Keratinocyte (primary cell): ENCODE results near the gene ST6GAL1. TPM values are rescaled to one million over a fixed set of nuclear protein-coding genes. Genes with fewer than 3 reads are reported as not detected.

ENCODE experiments used
- DNase-seq: peaks from one replicate; pipeline ENCODE4 v3.0.0-alpha.2; 2011; ENCODE audit warnings: low read depth, missing footprints, low spot score
- FAIRE-seq: peaks from 2 replicates; lab custom pipeline; 2011; peaks lifted over from hg19 to GRCh38; lab: Jason Lieb, UNC
- H2AFZ ChIP-seq: 2 replicates; pipeline ENCODE4 v1.6.0; 2012; ENCODE audit warnings: low read length, control low read depth, inconsistent platforms; ENCODE audit not compliant: control insufficient read depth
- H3K27ac ChIP-seq: 2 replicates; pipeline ENCODE4 v1.5.1; 2011; ENCODE audit warnings: low read length; ENCODE audit not compliant: control insufficient read depth, insufficient read depth
- H3K27me3 ChIP-seq: 3 replicates; pipeline ENCODE4 v1.6.0; 2011; ENCODE audit warnings: low read length; ENCODE audit not compliant: control insufficient read depth, insufficient read depth; ENCODE audit errors: extremely low read depth
- H3K36me3 ChIP-seq, 2 experiments: 2 replicates in 1 of 2; 3 replicates in 1 of 2; pipeline ENCODE4 v1.5.1; 2011; ENCODE audit warnings: low read length in 2 of 2, mild to moderate bottlenecking in 1 of 2; ENCODE audit not compliant: control insufficient read depth in 2 of 2, insufficient read depth in 2 of 2; ENCODE audit errors: extremely low read depth in 1 of 2
- H3K4me1 ChIP-seq: 3 replicates; pipeline ENCODE4 v1.5.1; 2011; ENCODE audit warnings: low read length; ENCODE audit not compliant: control insufficient read depth, insufficient read depth; ENCODE audit errors: extremely low read depth
- H3K4me2 ChIP-seq: 3 replicates; pipeline ENCODE4 v1.6.0; 2011; ENCODE audit warnings: low read depth, low read length; ENCODE audit not compliant: control insufficient read depth, insufficient read depth; ENCODE audit errors: extremely low read depth
- H3K4me3 ChIP-seq, 3 experiments: fragments of 200-600 bp in 1 of 3; sonication (generic) in 1 of 3; 2 replicates in 2 of 3; 3 replicates in 1 of 3; pipeline ENCODE4 v1.5.1; 2011 to 2016; ENCODE audit warnings: low read length in 3 of 3, mild to moderate bottlenecking in 3 of 3, control low read depth in 2 of 3, inconsistent platforms in 1 of 3, low read depth in 1 of 3, mixed read lengths in 1 of 3, mixed run types in 1 of 3, moderate library complexity in 1 of 3; ENCODE audit not compliant: control insufficient read depth in 2 of 3, insufficient read depth in 2 of 3; ENCODE audit errors: extremely low read depth in 1 of 3
- H3K79me2 ChIP-seq: 2 replicates; pipeline ENCODE4 v1.6.0; 2012; ENCODE audit warnings: low read length; ENCODE audit not compliant: control insufficient read depth, insufficient read depth
- H3K9ac ChIP-seq: 3 replicates; pipeline ENCODE4 v1.6.0; 2011; ENCODE audit warnings: low read length; ENCODE audit not compliant: control insufficient read depth, insufficient read depth; ENCODE audit errors: extremely low read depth
- H3K9me1 ChIP-seq: 3 replicates; pipeline ENCODE4 v1.6.0; 2011; ENCODE audit warnings: low read length; ENCODE audit not compliant: control insufficient read depth, insufficient read depth; ENCODE audit errors: extremely low read depth
- H3K9me3 ChIP-seq: 2 replicates; pipeline ENCODE4 v1.5.1; 2012; ENCODE audit warnings: low read depth, low read length; ENCODE audit not compliant: control insufficient read depth
- H4K20me1 ChIP-seq: 3 replicates; pipeline ENCODE4 v1.6.0; 2011; ENCODE audit warnings: low read length; ENCODE audit not compliant: control insufficient read depth, insufficient read depth; ENCODE audit errors: extremely low read depth
- CTCF ChIP-seq, 3 experiments: IDR thresholded peaks in 1 of 3; conservative IDR thresholded peaks in 1 of 3; optimal IDR thresholded peaks in 1 of 3; 2 replicates in 2 of 3; 3 replicates in 1 of 3; pipeline versions ENCODE3 to v1.5.1; 2011; ENCODE audit warnings: low read length in 3 of 3, mild to moderate bottlenecking in 3 of 3, moderate library complexity in 2 of 3, control low read depth in 1 of 3, inconsistent platforms in 1 of 3; ENCODE audit not compliant: insufficient read depth in 2 of 3; ENCODE audit errors: extremely low read depth in 1 of 3
- EZH2 ChIP-seq: IDR thresholded peaks from one replicate; pipeline ENCODE4 v1.6.1; 2012; ENCODE audit warnings: inconsistent platforms, mild to moderate bottlenecking, low read length, moderate library complexity
- dilution Hi-C: fragments of 300-500 bp; cut with MboI; formaldehyde crosslinking; loops from one replicate; pipeline ENCODE4 v1.7.0; 2020; ENCODE audit warnings: low sequenced_read_pairs; ENCODE audit not compliant: extremely low pct_ligation_motif_present
- polyA plus RNA-seq, 5 experiments: library from polyadenylated mRNA; depleted of rRNA in 3 of 5; stranded (reverse) in 3 of 5; stranded (forward) in 1 of 5; unstranded in 1 of 5; fragments of >200 nt; gene quantifications; 1 replicate in 1 of 5; 2 replicates in 3 of 5; 3 replicates in 1 of 5; pipeline versions ENCODE4 v1.2.1 to v1.2.3, GENCODE V29; 2011 to 2012; ENCODE audit warnings: missing spikeins in 2 of 5, low read depth in 1 of 5, low replicate concordance in 1 of 5

Gene ST6GAL1
- polyA plus RNA-seq, 1 donor (not counting 4 experiments of a cell fraction or from before 2014, with no cell fraction given) = 7.5 TPM

GRCh38 chr3:187019542-187020072 is 89.3 kb downstream of the ST6GAL1 start:
- H3K27me3 ChIP-seq = no peaks in the 10 kb centered on the region
- no peak overlapping the region for H3K4me3 ChIP-seq
- H3K27ac ChIP-seq = no peak overlapping the region
- no peak for TF ChIP-seq EZH2
- TF ChIP-seq CTCF (optimal IDR thresholded peaks at IDR 0.05 in 1 of 3, IDR thresholded peaks at IDR 0.05 in 1 of 3, conservative IDR thresholded peaks at IDR 0.05 in 1 of 3; ENCODE audit: extremely low read depth in 1 of 3, insufficient read depth in 2 of 3, low read length in 3 of 3) = no peak
- no peak overlapping the region for H3K9ac ChIP-seq
- H3K36me3 ChIP-seq = no peaks in the 10 kb centered on the region
- DNase-seq = no peak
- no peak overlapping the region for H2AFZ ChIP-seq
- H3K9me1 ChIP-seq = no peaks in the 10 kb centered on the region
- H3K9me3 ChIP-seq = no peaks in the 10 kb centered on the region
- H3K4me2 ChIP-seq = no peak overlapping the region
- no peak for FAIRE-seq
- H3K79me2 ChIP-seq = no peaks in the 10 kb centered on the region
- dilution Hi-C loops = no loop called here
- no peaks in the 10 kb centered on the region for H3K4me1 ChIP-seq
- no peaks in the 10 kb centered on the region for H4K20me1 ChIP-seq

- no peak for DNase-seq
- H2AFZ ChIP-seq = no peak overlapping the region
- H3K36me3 ChIP-seq = no peaks in the 10 kb centered on the region
- H3K79me2 ChIP-seq = no peaks in the 10 kb centered on the region
- no peaks in the 10 kb centered on the region for H4K20me1 ChIP-seq
- no peaks in the 10 kb centered on the region for H3K4me1 ChIP-seq
- FAIRE-seq = no peak
- H3K9ac ChIP-seq = no peak overlapping the region
- no peak for TF ChIP-seq EZH2
- no peak for TF ChIP-seq CTCF (optimal IDR thresholded peaks at IDR 0.05 in 1 of 3, IDR thresholded peaks at IDR 0.05 in 1 of 3, conservative IDR thresholded peaks at IDR 0.05 in 1 of 3; ENCODE audit: extremely low read depth in 1 of 3, insufficient read depth in 2 of 3, low read length in 3 of 3)
- no peak overlapping the region for H3K27ac ChIP-seq
- no peaks in the 10 kb centered on the region for H3K9me1 ChIP-seq
- no peaks in the 10 kb centered on the region for H3K27me3 ChIP-seq
- dilution Hi-C loops = no loop called here
- H3K4me3 ChIP-seq = no peak overlapping the region
- H3K4me2 ChIP-seq = no peak overlapping the region
- H3K9me3 ChIP-seq = no peaks in the 10 kb centered on the region
Observed at GRCh38 chr3:187020376-187020775, 90.0 kb downstream of the ST6GAL1 start.
